NCI-H2196 (cell line): ENCODE results near the gene TALDO1.
"Not testable (repeated sequence)": the region's sequence is repeated elsewhere in the genome, so short reads cannot be mapped to it uniquely, and the experiment has no call there.

ENCODE experiments used
- DNase-seq: peaks from one replicate; lab custom pipeline; 2025; ENCODE audit not compliant: unreplicated experiment; lab: John Stamatoyannopoulos, UW

The TALDO1 gene

DNA sequence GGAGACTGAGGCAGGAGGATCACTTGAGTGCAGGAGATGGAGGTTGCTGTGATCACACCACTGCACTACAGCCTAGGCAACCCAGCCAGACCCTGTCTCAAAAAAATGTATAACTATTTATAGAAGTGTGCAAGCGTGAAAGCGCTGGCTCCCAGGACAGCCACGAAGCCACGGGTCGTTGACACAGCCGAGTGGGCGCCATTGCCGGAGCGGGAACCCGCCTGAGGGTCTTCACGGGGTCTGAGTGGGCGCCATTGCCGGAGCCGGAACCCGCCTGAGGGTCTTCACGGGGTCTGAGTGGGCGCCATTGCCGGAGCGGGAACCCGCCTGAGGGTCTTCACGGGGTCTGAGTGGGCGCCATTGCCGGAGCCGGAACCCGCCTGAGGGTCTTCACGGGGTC, 12.7 kb upstream of the TALDO1 start:
- DNase-seq = not testable (repeated sequence)

DNA sequence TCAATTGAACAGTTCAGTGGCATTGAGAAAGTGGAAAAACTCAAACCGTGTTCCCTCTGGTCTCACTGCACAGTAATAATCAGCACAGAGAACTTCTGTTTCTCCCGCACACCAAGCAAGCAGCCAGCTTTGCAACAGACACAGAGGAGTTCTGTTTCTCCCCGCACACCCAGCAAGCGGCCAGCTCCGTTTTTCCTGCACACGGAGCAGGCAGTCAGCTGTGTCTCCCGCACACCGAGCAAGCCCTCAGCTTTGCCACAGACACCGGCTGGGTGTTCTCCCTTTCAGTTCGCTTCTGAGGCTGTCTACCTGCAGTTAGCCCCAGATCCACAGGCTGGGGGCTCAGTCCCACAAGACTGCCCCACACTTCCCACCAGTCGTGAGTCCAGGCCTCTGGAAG, 9.9 kb upstream of the TALDO1 start:
- DNase-seq = no peak

DNA sequence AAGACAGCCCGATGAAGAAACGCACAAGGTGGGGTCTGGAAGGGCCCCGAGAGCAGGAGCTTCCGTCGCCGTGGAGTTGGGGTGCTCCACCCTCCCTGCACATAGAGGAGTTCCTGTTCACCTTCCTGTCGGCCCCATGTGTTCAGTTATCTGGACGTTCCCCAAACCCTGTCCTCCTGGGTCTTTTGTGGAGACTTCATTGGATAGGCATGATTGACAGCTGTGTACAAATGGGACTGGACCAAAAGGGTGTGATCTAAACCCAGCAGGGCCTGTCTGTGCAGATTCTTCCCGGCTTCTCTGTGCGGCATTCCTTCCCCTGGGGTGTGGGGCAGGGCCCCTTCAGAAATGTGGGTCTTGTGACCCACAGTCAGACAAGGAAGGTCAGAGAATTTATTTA, 9.4 kb upstream of the TALDO1 start:
- not testable (repeated sequence) for DNase-seq

DNA sequence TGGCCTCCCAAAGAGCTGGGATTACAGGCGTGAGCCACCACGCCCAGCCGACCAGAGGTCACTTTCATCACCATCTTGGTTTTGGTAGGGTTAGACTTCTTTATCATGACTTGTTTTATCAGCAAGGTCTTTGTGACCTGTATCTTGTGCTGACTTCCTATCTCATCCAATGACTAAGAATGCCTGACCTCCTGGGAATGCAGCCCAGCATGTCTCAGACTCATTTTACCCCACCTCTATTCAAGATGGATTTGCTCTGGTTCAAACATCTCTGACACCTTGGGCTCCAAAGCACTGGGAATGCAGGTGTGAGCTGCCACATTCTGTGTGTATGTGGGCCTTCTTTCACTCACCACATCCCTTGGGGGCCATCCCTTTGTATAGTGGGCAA, 5.1 kb upstream of the TALDO1 start:
- DNase-seq = no peak

DNA sequence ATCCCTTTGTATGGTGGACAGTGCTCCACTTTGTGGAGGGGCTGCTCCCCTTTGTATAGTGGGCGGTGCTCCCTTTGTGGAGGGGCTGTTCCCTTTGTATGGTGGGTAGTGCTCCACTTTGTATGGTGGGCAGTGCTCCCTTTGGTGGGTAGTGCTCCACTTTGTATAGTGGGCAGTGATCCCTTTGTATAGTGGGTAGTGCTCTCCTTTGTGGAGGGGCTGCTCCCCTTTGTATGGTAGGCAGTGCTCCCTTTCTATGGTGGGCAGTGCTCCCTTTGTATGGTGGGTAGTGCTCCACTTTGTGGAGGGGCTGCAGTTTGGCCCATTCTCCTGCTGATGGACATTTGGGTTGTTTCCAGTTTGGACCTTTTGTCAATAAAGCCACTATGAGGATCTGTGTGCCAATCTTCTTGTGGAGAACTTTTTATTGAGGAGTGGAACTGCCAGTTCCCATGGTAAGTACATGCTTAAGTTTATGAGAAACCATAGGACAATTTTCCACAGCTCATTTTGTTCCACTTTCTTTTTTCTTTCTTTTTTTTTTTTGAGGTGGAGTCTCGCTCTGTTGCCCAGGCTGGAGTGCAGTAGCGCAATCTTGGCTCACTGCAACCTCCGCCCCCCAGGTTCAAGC, 4.6 kb upstream of the TALDO1 start:
- DNase-seq = no peak

DNA sequence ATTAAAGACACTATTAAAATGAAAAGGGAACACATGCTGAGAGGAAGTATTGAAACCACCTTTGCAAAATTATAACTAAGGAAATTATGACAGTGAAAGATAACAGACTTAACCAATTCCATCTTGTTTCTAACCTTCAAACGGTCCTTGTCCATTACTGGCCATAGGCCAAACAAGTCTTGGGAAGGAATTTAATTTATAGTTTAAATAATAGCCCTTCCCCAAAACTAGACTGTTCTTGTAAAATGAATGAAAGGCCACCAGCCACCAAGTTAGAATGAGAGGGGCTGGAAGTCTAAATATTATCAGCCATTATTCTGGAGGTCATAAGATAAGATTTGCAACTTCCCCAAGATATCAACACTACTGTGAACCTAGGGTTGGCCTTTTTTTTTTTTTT, 1.8 kb upstream of the TALDO1 start:
- DNase-seq = no peak

DNA sequence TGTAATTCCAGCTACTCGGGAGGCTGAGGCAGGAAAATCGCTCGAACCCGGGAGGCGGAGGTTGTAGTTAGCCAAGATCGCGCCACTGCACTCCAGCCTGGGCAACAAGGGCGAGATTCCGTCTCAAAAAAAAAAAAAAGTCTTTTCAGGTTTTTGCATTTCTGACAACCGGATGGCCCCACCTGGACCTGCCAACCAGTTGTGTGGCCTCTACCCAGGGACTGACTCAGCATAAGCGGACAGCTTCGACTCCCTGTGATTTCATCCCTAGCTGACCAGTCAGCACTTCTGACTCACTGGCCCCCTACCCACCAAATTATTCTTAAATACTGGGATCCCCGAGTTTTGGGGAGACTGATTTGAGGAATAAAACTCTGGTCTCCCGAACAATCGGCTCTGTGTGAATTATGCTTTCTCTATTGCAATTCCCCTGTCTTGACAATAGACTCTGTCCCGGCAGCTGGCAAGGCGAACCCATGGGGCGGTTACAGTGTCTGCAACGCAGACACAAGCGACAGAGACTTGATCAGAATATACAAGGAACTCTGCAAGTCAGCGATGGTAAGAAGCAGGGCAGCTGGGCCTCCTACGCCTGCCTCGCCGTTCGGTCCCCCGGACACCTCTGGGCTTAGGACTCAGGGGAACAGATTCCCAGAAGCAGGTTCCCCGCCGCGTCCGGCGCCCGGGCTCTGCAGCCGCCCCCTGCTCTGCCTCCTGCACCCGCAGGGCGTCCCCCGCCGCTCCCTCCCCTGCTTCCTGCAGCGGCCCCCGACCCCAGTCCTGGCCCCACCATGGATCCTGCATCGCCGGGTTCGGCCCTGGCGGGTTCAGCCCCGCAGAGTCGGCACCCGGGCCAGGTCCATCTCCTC, 741 bp upstream of the TALDO1 start:
- DNase-seq = peak; percentile 18

DNA sequence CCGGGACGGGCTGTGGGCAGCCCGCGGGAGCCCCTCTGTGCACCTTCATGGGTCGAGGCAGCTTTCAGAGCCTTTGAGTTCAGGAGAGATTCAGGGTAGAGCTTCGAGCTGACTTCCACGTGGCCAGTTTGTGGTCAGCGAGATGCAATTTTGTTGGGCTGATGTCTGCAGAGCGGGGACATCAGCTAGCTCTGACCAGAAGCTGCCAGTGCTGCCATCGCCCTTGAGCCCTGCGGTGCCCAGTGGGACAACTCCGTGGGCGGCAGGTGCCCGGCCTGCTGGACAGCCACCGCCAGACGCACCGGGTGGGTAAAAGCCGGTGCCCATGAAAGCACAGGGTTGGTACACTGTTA, 719 bp downstream of the TALDO1 start:
- DNase-seq = no peak

DNA sequence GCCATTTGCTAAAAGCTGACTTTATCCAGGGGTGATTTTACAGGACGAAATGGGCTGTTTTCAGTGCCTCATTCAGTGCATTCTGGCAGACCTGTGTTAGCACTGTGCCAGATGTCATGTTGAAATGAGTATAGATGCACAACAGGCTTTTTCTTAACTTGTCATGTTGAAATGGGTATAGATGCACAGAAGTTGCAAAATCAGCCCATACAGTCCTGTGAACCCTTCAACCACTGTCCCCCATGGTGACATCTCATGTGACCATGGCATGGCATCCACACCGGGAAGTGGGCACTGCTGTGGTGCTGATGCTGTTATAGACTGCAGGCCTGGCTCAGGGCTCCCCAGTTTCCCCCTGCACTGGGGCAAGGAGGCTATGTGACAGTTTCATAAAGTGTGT, 2.5 kb downstream of the TALDO1 start:
- no peak for DNase-seq

DNA sequence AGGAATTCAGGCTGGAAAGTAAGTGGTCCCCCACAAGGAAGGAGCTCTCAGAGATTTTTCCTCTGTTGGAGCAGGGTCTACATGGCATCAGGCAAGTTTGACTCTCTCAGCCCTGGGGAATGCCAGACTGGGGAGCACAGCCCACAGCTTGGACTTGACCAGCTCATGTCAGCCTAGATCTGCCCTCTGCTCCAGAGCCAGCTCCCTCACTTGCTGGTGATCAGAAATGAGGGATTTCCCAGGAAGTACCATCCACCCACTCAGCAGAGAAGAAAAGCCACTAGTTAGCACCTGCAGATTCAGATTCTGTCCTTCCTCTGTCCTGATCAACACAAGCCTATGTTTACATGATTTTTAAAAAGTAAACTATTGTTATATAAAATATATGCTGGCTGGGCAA, 13.0 kb downstream of the TALDO1 start:
- no peak for DNase-seq

DNA sequence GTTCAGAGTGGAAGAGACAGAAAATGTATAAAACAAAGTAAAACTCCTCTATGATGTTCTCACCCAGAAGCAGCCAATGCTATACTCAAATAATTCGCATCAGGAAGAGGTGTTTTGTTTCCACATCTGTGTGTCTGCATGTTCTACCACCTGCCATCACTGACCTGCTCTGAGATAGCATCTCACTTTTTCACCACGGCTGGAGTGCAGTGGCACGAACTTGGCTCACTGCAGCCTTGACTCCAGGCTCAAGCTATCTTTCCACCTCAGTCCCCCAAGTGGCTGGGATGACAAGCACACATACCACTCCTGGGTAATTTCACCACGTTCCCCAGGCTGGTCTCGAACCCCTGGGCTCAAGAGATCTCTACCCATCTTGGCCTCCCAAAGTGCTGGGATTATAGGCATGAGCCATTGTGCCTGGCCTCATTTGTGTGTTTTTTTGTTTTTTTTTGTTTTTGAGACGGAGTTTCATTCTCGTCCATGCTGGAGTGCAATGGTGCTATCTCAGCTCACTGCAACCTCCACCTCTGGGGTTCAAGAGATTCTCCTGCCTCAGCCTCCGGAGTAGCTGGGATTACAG, 14.4 kb downstream of the TALDO1 start:
- no peak for DNase-seq

DNA sequence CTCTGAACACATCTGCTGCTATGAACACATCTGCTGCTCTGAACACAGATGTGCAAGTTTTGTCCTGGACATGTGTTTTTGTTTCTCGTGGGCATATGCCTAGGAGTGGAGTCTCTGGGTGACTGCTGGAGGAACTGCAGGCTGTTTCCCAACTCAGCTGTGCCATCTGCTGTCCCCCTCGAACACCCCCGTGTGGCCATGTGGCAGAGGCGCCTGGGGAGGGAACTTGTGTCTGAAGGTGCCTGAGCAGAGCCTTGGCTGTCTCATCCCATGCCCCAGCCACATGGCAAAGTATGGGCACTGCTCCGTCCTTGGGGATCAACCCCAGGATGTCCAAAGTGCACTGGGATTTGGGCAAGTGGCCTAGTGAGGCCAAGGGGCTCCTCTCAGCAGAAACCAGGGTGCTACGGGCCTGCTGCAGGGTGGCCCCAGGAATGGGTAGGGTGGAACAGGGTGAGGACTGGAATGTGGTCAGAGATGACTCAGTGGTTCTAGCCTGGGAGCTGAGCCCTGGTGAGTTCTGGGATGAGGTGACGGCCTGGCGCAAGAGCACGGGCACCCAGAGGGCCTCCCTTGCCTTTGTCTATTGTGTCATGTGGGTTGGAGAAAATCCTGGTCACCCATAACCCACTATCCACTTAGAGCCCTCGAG, 15.3 kb downstream of the TALDO1 start:
- DNase-seq = peak; percentile 13

DNA sequence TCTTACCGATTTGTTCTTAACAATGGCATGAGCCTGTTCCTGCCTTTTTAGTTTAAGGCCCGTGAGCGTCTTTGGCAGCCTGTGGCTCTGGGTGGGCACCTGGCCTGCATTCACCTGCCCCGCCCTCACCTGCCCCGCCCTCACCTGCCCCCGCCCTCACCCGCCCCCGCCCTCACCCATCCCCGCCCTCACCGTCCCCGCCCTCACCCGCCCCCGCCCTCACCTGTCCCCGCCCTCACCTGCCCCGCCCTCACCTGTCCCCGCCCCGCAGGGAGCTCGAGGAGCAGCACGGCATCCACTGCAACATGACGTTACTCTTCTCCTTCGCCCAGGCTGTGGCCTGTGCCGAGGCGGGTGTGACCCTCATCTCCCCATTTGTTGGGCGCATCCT, 15.8 kb downstream of the TALDO1 start:
- DNase-seq = peak; percentile 15

DNA sequence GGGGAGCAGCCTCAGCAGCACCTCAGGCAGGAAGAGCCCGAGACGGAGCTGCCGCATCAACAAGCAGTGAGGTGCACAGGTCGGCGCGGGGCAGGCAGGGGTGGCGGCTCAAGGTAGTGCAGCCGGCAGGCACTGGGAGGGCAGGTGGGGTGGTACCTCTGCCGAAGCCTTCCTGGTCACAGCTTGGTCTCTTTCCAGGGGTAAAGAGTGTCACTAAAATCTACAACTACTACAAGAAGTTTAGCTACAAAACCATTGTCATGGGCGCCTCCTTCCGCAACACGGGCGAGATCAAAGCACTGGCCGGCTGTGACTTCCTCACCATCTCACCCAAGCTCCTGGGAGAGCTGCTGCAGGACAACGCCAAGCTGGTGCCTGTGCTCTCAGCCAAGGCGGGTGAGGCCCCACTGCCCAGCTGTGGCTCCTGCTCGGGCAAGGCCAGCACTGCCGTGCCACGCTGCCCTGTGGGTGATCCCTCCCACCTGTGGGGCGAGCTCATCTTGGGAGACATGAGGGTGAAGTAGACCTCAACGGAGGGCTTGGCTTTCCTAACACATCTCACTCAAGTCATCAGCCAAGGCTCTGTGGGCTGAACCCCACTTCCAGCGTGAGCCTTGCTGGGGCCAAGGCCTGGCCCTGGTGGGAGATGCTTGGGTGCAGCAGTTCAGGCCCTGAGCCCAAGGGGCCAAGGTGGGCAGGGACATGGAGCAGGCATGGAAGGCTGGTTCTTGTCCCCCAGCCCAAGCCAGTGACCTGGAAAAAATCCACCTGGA, 16.5 kb downstream of the TALDO1 start:
- no peak for DNase-seq

DNA sequence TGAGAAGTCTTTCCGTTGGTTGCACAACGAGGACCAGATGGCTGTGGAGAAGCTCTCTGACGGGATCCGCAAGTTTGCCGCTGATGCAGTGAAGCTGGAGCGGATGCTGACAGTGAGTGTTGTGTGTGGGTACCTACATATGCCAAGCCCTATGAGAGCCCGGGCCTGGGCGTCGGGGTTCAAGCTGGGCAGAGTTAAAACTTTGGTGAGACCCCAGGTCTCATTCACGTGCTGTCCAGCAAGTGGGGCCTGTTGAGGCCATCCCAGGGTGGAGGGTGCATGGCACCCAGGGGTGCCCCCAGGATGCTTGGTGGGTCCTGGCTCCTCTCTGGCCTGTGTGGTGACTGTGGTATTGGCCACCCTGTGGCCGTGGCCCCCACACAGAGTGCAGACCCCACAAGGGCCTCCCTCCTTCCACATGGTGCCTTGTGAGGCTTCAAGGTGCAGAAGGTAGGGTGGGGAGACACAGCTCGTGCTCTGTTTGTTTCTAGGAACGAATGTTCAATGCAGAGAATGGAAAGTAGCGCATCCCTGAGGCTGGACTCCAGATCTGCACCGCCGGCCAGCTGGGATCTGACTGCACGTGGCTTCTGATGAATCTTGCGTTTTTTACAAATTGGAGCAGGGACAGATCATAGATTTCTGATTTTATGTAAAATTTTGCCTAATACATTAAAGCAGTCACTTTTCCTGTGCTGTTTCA, 17.2 kb downstream of the TALDO1 start:
- DNase-seq = no peak

DNA sequence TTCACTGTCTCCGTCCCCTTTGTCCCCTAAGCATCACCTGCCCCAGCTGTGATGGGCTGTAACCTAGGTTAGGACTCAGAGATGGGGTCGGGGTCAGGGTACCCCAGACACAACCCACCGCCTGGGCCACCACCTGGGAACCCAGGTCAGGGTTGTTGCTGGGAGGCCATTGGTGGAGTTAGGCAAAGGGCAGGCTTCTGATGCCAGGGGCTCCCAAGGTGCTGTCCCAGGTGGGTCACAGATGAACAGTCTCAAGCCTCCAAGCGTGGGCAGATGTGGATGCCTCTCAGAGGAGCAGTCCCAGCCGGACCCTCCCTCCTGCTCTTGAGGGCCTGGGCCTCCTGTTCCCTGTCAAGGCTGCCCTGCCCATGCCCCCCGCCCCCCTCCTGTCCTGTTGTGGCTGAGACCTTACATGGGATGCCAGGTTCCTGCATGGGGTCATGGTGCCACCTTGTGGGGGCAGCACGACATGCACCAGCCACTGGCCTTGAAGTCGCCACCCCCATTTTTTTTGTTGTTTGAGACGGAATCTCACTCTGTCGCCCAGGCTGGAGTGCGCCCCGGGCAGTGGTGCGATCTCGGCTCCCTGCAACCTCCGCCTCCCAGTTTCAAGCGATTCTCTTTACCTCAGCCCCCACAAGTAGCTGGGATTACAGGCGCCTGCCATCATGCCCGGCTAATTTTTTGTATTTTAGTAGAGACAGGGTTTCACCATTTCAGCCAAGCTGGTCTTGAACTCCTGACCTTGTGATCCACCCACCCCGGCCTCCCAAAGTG, 17.9 kb downstream of the TALDO1 start:
- DNase-seq = peak; percentile 55

DNA sequence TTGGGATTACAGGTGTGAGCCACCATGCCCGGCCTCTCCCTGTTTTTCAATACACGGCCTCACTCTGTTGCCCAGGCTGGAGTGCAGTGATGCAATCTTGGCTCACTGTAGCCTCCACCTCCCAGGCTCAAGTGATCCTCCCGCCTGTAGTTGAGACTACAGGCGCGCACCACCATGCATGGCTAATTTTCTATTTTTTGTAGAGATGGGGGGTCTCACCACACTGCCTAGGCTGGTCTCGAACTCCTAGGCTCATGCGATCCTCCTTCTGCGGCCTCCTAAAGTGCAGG, 18.5 kb downstream of the TALDO1 start:
- DNase-seq = no peak

DNA sequence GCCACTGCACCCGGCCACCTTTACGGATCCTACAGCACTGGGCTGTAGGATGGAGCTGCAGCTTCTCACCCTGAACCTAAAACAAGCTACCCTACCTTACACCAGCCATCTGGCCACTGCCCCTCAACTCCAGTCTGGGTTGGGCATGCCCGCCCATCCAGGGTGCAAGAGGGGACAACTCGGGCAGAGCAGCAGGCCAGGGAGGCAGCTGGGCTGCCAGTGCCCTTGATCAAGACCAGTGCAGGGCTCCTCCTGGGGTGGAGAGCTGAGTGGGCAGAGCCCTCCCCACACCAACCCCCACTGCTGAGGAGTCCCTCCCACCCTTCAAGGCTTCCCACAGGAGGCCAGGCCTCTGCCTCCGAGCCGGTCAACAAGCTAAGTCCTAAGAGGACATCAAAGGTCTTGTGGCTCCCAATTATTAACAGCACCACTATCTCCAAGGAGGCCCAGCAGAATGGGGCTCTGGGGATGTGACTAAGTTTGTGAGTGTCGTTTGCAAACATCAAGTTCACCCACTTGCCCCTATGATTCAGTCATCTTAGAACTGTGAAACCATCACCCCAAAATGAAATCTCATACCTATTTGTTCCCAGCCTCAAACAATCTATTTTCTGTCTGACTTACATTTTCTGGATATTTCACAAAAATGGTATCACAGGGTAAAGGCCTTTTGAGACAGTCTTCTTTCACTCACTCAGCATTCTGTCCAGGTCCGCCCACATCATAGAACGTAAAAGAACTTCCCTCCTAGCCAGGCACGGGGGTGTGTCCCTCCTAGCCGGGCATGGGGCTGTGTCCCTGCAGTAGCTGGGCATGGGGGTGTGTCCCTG, 19.1 kb downstream of the TALDO1 start:
- DNase-seq = no peak

DNA sequence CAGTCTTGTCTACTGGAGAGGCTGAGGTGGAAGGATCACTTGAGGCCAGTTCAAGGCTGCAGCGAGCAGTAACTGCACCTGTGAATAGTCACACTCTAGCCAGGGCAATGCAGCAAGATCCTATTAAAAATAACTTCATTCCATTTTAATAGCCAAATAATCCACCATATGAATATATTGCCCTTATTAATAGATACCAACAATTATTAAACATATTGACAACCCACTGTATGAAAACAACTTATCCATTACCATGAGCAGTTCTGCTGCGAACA, 19.6 kb downstream of the TALDO1 start:
- no peak for DNase-seq
